DMS153 treated with DMSO at 0.1 percent for 48 hours (cell line): ENCODE results near the gene CDHR1.
A peak's percentile ranks its signal among the peaks of the same experiment; 100 is the strongest.

Experiments
- DNase-seq: peaks from one replicate; lab custom pipeline; 2025; ENCODE audit not compliant: unreplicated experiment; lab: John Stamatoyannopoulos, UW

The CDHR1 gene

GRCh38 chr10:84198206-84198915, 4.0 kb downstream of the CDHR1 start:
- no peak for DNase-seq

- DNase-seq = no peak
These were observed 6.4 kb downstream of the CDHR1 start for GRCh38 chr10:84200537-84201243.

GRCh38 chr10:84201244-84201606, 6.9 kb downstream of the CDHR1 start:
- no peak for DNase-seq

GRCh38 chr10:84201682-84202081, 7.3 kb downstream of the CDHR1 start:
- no peak for DNase-seq

DNA sequence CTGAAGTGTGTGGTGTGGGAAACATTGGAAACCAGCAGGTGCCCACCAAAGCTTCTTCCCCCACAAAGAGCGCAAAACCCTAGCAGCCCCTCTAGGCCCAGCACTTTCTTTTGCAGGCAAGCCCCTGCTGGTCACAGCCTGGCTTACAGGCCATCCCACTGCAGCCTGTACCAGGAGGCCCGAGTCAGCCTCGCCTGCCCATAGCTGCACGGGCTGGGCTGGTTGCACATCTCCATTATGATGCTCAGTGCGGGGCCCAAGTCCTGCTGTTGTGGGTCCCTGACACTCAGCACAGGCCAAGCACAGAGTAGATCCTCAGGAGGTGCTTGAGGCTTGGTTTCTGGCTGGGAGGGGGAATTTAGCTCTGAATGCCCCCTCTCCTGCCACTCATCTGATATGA, 8.0 kb downstream of the CDHR1 start:
- no peak for DNase-seq

GRCh38 chr10:84204122-84204521, 9.8 kb downstream of the CDHR1 start:
- DNase-seq = no peak

DNA sequence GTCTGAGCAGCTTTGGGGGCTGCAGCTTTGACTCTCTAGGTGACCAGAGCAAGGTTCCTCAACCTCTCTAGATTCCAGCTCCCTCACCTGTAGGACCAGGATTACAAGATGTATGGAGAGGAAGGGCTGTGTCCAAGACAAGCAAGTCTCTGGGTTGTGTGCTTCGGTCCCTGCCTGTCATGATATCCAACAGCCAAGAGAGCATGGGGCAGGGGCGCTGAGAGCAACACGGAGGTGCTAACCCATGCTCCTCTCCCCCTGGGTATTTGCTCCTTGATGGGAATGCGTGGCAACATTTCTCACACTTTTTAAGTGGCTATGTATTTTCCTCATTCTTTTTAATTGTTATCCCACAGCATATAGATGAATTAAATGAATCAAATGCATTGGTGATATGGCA, 10.3 kb downstream of the CDHR1 start:
- no peak for DNase-seq

GRCh38 chr10:84205049-84205852, 10.9 kb downstream of the CDHR1 start:
- peak; percentile 44 for DNase-seq

DNA sequence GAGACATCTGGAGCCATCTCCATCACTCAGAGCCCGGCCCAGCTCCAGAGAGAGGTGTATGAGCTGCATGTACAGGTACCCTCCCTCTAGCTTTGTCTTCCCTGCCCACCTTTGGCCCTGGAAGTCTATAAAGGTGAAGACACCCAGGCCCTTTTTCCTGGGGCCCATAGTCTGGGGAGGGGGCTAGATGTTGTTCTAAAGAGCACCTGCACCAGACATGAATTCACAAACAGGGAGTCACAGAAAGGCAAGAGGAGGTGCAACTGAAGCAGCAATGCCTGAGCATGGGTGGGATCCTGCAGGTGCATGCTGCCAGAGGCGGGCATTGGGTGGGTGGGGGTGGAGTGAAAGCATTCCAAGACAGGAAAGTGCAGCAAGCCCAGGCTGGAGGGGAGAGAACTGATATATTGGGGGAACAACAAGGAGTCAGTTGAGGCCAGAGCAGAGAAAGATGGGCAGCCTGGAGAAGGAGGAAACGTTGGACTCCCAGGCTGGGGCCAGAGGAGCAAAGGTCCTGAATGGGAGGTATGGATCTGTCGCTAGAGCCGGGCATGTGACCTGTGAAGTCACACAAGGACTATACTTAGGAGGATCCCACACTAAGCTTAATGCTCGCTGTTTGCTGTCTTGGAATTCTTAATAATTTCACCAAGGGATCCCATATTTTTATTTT, 11.7 kb downstream of the CDHR1 start:
- no peak for DNase-seq

DNA sequence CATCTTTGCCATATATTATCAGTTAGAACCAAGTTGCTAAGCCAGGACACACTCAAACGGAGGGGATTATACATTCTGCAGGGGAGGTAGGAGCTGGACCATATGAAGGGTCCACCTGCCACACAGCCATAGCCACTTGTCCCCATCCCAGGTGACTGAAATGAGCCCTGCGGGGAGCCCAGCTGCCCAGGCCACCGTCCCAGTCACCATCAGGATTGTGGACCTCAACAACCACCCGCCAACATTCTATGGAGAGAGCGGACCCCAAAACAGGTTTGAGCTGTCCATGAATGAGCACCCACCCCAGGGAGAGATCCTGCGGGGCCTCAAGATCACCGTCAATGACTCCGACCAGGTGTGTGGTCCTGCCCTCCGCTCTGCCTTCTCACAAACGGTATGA, 13.7 kb downstream of the CDHR1 start:
- DNase-seq = no peak

DNA sequence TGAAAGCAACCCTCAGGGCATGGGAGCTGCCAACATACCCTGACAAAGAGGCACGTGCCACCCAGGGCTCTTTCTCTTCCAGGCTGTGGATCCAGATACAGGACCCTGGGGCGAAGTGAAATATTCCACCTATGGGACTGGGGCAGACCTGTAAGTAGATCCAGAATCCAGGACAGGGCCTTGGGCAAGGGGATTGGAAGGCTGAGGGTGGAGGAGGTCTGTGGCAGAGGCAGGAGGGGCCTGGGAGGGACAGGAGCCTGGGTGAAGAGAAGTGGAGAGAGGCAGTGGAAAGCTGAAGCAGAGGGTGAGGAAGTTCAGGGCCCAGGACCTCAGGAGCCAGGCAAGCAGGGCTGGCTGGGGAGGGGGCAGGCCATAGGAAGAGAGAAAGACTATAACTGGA, 17.2 kb downstream of the CDHR1 start:
- DNase-seq = no peak

DNA sequence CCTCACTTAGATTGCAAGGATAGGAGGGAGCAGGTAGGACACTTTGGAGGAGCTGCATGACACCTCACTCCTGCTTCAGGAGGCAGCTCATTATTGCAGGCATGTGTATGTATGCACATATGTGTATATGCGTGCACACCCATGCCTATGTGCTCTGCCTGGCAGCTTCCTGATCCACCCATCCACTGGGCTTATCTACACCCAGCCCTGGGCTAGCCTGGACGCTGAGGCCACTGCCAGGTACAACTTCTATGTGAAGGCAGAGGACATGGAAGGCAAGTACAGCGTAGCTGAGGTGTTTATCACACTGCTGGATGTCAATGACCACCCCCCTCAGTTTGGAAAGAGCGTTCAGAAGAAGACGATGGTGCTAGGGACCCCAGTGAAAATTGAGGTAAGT, 17.7 kb downstream of the CDHR1 start:
- no peak for DNase-seq

DNA sequence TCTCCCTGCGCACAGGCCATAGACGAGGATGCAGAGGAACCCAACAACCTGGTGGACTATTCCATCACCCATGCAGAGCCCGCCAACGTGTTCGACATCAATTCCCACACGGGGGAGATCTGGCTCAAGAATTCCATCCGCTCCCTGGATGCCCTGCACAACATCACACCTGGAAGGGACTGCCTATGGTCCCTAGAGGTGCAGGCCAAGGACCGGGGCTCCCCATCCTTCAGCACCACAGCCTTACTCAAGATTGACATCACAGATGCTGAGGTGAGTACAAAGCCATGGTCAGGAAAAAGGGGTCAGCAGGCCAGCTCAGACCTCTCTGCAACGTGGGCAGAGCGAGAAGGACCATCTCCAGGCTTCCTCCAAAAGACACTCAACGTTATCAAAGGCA, 18.7 kb downstream of the CDHR1 start:
- no peak for DNase-seq

- DNase-seq = no peak
These were observed 19.8 kb downstream of the CDHR1 start for GRCh38 chr10:84214046-84214572.

DNA sequence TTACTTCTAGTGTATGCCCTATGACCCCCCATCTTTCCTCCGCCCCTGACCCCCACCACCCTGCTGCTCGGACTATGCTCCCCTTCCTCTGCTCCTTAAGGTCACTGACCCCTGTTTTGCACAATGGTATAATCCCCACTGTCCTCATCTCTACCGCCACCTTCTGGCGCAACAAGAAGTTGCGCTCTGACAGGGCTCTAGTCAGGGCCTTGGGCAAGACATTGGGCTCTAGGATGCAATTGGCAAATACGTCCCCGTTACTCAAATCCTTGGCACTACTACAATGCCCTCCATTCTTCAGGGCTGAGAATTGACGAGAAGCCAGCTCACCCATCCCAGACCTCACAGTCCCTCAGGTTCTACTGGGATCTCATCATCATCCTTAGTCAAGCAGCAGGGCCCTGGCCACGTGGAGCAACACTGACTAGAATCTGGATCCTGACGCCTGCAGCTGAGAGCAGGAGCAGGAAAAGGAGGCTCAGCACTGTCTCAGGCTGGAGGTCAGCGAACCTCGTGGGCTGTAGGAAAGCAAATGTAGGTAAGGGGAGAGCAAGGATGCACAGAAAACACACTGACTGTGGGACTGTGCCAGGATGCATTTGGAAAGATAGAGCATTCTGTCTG, 20.4 kb downstream of the CDHR1 start:
- DNase-seq = no peak

DNA sequence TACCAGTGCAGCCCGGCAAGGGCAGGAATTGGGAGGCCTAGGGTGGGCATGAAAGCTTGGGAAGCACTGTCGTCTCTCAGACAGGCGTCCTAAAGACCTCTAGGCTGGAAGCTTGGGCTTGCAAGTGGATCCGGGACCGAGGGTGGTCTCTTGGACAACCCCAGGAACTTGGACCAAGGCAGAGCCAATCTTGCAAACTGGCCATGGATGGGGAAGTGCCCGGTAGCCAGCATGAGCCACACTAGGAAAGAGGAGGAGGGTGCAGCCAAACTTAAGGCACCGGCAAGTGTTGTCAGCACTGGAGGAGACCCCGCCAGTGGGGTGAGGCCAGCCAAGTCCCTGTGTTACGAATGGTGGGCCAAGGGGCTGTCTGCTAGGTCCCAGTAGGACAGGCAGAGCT, 22.5 kb downstream of the CDHR1 start:
- no peak for DNase-seq

GRCh38 chr10:84217746-84218145, 23.4 kb downstream of the CDHR1 start:
- no peak for DNase-seq

- DNase-seq = no peak
These were observed 27.6 kb downstream of the CDHR1 start for GRCh38 chr10:84221916-84222315.

DNA sequence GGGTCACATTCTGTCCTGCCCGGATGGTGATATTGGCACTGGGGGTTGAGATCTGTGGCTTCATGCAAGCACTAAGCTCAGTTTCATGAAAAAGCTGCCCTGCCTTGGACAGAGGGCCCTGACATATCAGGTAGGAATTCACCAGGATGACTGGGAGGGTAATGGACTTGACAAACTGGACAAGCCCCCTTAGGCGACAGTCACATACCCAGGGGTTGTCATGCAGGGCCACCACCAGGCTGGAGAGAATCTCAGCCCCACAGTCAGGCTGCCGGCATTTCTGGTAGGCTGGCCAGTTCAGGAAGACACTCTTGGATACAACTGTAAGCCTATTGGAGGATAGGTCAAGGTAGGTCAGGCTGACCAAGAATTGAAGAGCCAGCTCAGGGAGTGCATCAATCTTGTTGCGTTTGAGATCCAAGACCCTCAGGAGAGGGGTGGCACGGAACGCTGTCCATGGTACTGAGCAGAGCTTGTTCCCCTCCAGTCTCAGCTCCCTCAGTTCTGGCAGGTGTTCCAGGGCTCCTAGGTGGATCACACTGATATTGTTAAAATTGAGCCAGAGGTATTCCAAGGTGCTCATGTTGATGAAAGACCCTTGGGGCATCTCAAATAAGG, 30.2 kb downstream of the CDHR1 start:
- DNase-seq = no peak

DNA sequence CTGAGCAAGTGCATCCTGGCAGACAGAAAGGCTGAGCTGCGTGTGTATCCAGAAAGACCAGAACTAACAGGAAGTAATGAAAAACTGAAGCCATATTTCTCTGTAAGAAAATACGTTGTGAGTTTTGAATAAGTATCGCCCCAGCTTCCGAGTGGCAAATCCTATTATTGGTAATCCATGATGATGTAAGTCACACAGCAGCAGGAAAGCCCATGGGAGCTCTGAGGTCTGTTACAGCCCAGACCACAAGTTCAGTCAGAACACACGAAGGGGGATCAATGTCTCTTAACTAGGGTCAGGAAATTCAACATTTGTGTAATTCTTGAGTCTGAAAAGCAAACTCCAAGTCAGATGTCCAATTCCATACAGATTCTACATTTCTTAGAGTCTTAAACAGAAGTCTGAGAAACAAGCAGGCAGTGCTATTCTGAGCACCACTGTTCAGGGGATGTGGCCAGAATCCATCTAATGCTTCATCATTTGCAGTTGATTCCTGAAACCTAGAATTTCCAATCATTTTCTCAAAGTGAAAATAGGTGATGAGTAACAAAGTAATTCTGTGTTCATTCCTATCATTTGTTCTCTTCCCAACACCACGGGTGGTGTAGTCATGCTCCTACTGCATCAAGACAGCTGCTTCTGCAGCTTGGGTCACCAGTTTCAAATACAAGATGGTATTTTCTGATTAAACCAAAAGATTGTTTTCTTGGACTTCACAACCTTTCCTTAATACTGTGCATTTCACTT, 31.3 kb downstream of the CDHR1 start, which contains the start of gene LRIT2:
LRIT2 (minus strand) TSS at position 118 of the 747 bp plus-strand sequence; CDS start at position 94, 24 bp downstream.
- DNase-seq = no peak
